GM23338 (cell line): Measurements from ENCODE around the gene MYO5B. TPM values are rescaled to one million over a fixed set of nuclear protein-coding genes. Genes with fewer than 3 reads are reported as not detected.

Experiments
- ATAC-seq: fragments of 200-7000 bp; cut with Tn5 transposase; 3 replicates; pipeline ENCODE4 v1.9.1; 2020
- DNase-seq: peaks from one replicate; pipeline ENCODE4 v3.0.0-alpha.2; 2015; ENCODE audit warnings: low spot score
- H2AFZ ChIP-seq: fragments of 200-600 bp; sonication (generic); 2 replicates; pipeline ENCODE4 v1.8.0; 2016; ENCODE audit warnings: antibody characterized with exemption, mild to moderate bottlenecking, moderate library complexity
- H3F3A ChIP-seq: fragments of 200-600 bp; sonication (generic); replicated peaks from 2 replicates; pipeline ENCODE4 v1.8.0; 2017; ENCODE audit warnings: antibody characterized with exemption, mixed run types, low read depth
- H3K27ac ChIP-seq: fragments of 200-600 bp; sonication (generic); 2 replicates; pipeline ENCODE4 v1.6.1; 2016; ENCODE audit warnings: low read depth
- H3K27me3 ChIP-seq: fragments of 200-600 bp; sonication (generic); 2 replicates; pipeline ENCODE4 v1.8.0; 2016; ENCODE audit warnings: mild to moderate bottlenecking, mixed run types, moderate library complexity; ENCODE audit not compliant: insufficient read depth
- H3K36me3 ChIP-seq: fragments of 200-600 bp; sonication (generic); 2 replicates; pipeline ENCODE4 v1.8.0; 2016; ENCODE audit warnings: mild to moderate bottlenecking; ENCODE audit not compliant: insufficient read depth
- H3K4me1 ChIP-seq: fragments of 200-600 bp; sonication (generic); 2 replicates; pipeline ENCODE4 v1.8.0; 2016; ENCODE audit warnings: mild to moderate bottlenecking, moderate library complexity; ENCODE audit not compliant: insufficient read depth
- H3K4me2 ChIP-seq: fragments of 200-600 bp; sonication (generic); 2 replicates; pipeline ENCODE4 v1.7.1; 2017; ENCODE audit warnings: mixed run types
- H3K4me3 ChIP-seq: fragments of 200-600 bp; sonication (generic); 2 replicates; pipeline ENCODE4 v1.6.1; 2016; ENCODE audit warnings: mixed run types
- H3K79me2 ChIP-seq: fragments of 200-600 bp; sonication (generic); replicated peaks from 2 replicates; pipeline ENCODE4 v1.8.0; 2017; ENCODE audit warnings: mild to moderate bottlenecking; ENCODE audit not compliant: insufficient read depth
- H3K9me2 ChIP-seq: fragments of 200-600 bp; sonication (generic); 2 replicates; pipeline ENCODE4 v1.8.0; 2017; ENCODE audit not compliant: insufficient read depth
- H4K20me1 ChIP-seq: fragments of 200-600 bp; sonication (generic); replicated peaks from 2 replicates; pipeline ENCODE4 v1.8.0; 2017; ENCODE audit warnings: mild to moderate bottlenecking; ENCODE audit not compliant: insufficient read depth
- H3K27ac Mint-ChIP-seq: 2 replicates; pipeline ENCODE4 v1.8.0; 2020; ENCODE audit warnings: inconsistent platforms, mild to moderate bottlenecking, moderate library complexity, mixed read lengths
- H3K27me3 Mint-ChIP-seq: 3 replicates; pipeline ENCODE4 v1.8.0; 2022; ENCODE audit warnings: low read depth, mild to moderate bottlenecking, moderate library complexity, mixed read lengths, inconsistent platforms; ENCODE audit not compliant: insufficient read depth, poor library complexity
- H3K36me3 Mint-ChIP-seq: 3 replicates; pipeline ENCODE4 v1.8.0; 2021; ENCODE audit warnings: low read depth, mild to moderate bottlenecking, inconsistent platforms, moderate library complexity, mixed read lengths
- H3K4me1 Mint-ChIP-seq: 3 replicates; pipeline ENCODE4 v1.8.0; 2020; ENCODE audit warnings: mild to moderate bottlenecking, inconsistent platforms, mixed read lengths
- H3K4me3 Mint-ChIP-seq: 3 replicates; pipeline ENCODE4 v1.8.0; 2021; ENCODE audit warnings: moderate library complexity, mild to moderate bottlenecking, inconsistent platforms, mixed read lengths
- H3K9me3 Mint-ChIP-seq: 3 replicates; pipeline ENCODE4 v1.8.0; 2020; ENCODE audit warnings: moderate library complexity, mild to moderate bottlenecking, inconsistent platforms, mixed read lengths
- CREB1 ChIP-seq: fragments of 250-450 bp; sonication (Bioruptor Pico); IDR thresholded peaks from 2 replicates; pipeline ENCODE4 v1.5.0; 2020; ENCODE audit warnings: low read depth, mild to moderate bottlenecking, moderate library complexity
- EZH2 ChIP-seq: fragments of 200-600 bp; sonication (generic); IDR thresholded peaks from one replicate; pipeline ENCODE4 v1.8.0; 2017; ENCODE audit warnings: antibody characterized with exemption, mild to moderate bottlenecking, low read depth; ENCODE audit not compliant: unreplicated experiment
- EZH2phosphoT487 ChIP-seq: fragments of 200-600 bp; sonication (generic); IDR thresholded peaks from one replicate; pipeline ENCODE4 v1.8.1; 2018; ENCODE audit warnings: antibody characterized with exemption; ENCODE audit not compliant: unreplicated experiment
- JUNB ChIP-seq: IDR thresholded peaks from one replicate; pipeline ENCODE4 v1.6.1; 2016; ENCODE audit warnings: antibody characterized with exemption; ENCODE audit not compliant: unreplicated experiment
- NANOG ChIP-seq: IDR thresholded peaks from 2 replicates; pipeline ENCODE4 v1.6.1; 2016; ENCODE audit warnings: antibody characterized with exemption, borderline replicate concordance
- POLR2AphosphoS5 ChIP-seq: IDR thresholded peaks from 2 replicates; pipeline ENCODE4 v1.6.1; 2016; ENCODE audit warnings: antibody characterized with exemption, low read depth
- STAT1 ChIP-seq: IDR thresholded peaks from one replicate; pipeline ENCODE4 v1.6.1; 2016; ENCODE audit warnings: antibody characterized with exemption; ENCODE audit not compliant: unreplicated experiment
- ZNF114 ChIP-seq: fragments of 250-450 bp; sonication (Bioruptor Pico); IDR thresholded peaks from 2 replicates; pipeline ENCODE4 v1.5.0; 2020; ENCODE audit warnings: mild to moderate bottlenecking, moderate library complexity
- ZNF331 ChIP-seq: fragments of 250-450 bp; sonication (Bioruptor Pico); IDR thresholded peaks from 2 replicates; pipeline ENCODE4 v1.5.0; 2020; ENCODE audit warnings: low read depth, mild to moderate bottlenecking, moderate library complexity
- polyA plus RNA-seq: library from polyadenylated mRNA; unstranded; fragments of >200 nt; fragmentation: Nextera tagmentation; extraction: Ambion mirVana; gene quantifications from 2 replicates; pipeline ENCODE4 v1.2.1, GENCODE V29; 2016
- total RNA-seq: library from RNA; depleted of rRNA; stranded (reverse); fragments of >200 nt; shearing (Covaris generic); gene quantifications from 2 replicates; pipeline ENCODE4 v1.2.3, GENCODE V29; 2014
- TF ChIP-seq, protein P1 (sequence below): IDR thresholded peaks from 2 replicates; pipeline ENCODE4 v1.6.1; 2016; ENCODE audit warnings: antibody characterized with exemption
- TF ChIP-seq, protein P2 (sequence below): fragments of 250-450 bp; sonication (Bioruptor Pico); IDR thresholded peaks from 2 replicates; pipeline ENCODE4 v1.5.0; 2020; ENCODE audit warnings: mild to moderate bottlenecking, moderate library complexity
- TF ChIP-seq, protein P3 (sequence below): IDR thresholded peaks from one replicate; pipeline ENCODE4 v1.6.1; 2018; ENCODE audit warnings: antibody characterized with exemption; ENCODE audit not compliant: unreplicated experiment
- TF ChIP-seq, protein P4 (sequence below), 2 experiments: fragments of 200-600 bp in 1 of 2; sonication (generic) in 1 of 2; conservative IDR thresholded peaks; 2 replicates each; pipeline versions ENCODE4 v1.5.1 to v1.6.1; 2016 to 2017; ENCODE audit warnings: antibody characterized with exemption in 2 of 2, low read depth in 2 of 2, mild to moderate bottlenecking in 2 of 2, moderate library complexity in 1 of 2

MYO5B gene
- total and polyA plus RNA-seq, 2 experiments from 2014 or later, result 3.2 to 19.1 TPM

DNA sequence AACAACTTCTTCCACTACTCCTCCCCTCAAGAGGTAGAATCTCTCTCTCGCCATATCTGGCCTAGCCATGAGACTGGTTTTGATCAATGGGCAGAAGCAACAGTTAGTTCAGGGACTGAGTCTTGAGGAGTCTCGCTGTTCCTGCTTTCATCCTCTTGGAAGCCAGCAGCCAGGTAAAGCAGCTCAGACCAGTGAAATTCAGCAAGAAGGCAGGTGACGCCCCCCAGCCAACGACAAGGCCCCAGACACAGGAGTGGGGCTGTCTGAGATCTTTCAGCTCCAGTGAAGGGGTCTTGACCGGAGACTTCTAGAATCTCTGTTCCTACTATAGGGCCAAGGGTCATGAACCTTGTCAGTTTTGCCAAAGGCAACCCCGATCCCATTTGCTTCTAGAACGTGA lies 341.9 kb downstream of the MYO5B start:
- H3K36me3 Mint-ChIP-seq, result no peaks in the 10 kb centered on the region; the same call in 2 of the 3 replicates
- Histone ChIP-seq H3K4me3 (no peak overlapping the region), H3F3A (no peaks in the 10 kb centered on the region), H3K4me1 (peaks cover under 1% of the 10 kb centered on the region; the same call in 1 of the 2 replicates), H3K27me3 (no peaks in the 10 kb centered on the region), H3K79me2 (no peaks in the 10 kb centered on the region), H3K9me2 (no peaks in the 10 kb centered on the region), H3K36me3 (no peaks in the 10 kb centered on the region), H2AFZ (no peak overlapping the region), H3K4me2 (no peak overlapping the region), H4K20me1 (no peaks in the 10 kb centered on the region), H3K27ac (no peak overlapping the region)
- DNase-seq, result no peak
- H3K4me3 Mint-ChIP-seq, result no peak overlapping the region
- peaks cover 6% of the 10 kb centered on the region for H3K27me3 Mint-ChIP-seq
- TF ChIP-seq EZH2, result no peak
- TF ChIP-seq, protein P1, sequence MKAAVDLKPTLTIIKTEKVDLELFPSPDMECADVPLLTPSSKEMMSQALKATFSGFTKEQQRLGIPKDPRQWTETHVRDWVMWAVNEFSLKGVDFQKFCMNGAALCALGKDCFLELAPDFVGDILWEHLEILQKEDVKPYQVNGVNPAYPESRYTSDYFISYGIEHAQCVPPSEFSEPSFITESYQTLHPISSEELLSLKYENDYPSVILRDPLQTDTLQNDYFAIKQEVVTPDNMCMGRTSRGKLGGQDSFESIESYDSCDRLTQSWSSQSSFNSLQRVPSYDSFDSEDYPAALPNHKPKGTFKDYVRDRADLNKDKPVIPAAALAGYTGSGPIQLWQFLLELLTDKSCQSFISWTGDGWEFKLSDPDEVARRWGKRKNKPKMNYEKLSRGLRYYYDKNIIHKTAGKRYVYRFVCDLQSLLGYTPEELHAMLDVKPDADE, result no peak
- TF ChIP-seq NANOG, result no peak
- no peak for TF ChIP-seq POLR2AphosphoS5
- no peak for TF ChIP-seq STAT1
- TF ChIP-seq, protein P2, sequence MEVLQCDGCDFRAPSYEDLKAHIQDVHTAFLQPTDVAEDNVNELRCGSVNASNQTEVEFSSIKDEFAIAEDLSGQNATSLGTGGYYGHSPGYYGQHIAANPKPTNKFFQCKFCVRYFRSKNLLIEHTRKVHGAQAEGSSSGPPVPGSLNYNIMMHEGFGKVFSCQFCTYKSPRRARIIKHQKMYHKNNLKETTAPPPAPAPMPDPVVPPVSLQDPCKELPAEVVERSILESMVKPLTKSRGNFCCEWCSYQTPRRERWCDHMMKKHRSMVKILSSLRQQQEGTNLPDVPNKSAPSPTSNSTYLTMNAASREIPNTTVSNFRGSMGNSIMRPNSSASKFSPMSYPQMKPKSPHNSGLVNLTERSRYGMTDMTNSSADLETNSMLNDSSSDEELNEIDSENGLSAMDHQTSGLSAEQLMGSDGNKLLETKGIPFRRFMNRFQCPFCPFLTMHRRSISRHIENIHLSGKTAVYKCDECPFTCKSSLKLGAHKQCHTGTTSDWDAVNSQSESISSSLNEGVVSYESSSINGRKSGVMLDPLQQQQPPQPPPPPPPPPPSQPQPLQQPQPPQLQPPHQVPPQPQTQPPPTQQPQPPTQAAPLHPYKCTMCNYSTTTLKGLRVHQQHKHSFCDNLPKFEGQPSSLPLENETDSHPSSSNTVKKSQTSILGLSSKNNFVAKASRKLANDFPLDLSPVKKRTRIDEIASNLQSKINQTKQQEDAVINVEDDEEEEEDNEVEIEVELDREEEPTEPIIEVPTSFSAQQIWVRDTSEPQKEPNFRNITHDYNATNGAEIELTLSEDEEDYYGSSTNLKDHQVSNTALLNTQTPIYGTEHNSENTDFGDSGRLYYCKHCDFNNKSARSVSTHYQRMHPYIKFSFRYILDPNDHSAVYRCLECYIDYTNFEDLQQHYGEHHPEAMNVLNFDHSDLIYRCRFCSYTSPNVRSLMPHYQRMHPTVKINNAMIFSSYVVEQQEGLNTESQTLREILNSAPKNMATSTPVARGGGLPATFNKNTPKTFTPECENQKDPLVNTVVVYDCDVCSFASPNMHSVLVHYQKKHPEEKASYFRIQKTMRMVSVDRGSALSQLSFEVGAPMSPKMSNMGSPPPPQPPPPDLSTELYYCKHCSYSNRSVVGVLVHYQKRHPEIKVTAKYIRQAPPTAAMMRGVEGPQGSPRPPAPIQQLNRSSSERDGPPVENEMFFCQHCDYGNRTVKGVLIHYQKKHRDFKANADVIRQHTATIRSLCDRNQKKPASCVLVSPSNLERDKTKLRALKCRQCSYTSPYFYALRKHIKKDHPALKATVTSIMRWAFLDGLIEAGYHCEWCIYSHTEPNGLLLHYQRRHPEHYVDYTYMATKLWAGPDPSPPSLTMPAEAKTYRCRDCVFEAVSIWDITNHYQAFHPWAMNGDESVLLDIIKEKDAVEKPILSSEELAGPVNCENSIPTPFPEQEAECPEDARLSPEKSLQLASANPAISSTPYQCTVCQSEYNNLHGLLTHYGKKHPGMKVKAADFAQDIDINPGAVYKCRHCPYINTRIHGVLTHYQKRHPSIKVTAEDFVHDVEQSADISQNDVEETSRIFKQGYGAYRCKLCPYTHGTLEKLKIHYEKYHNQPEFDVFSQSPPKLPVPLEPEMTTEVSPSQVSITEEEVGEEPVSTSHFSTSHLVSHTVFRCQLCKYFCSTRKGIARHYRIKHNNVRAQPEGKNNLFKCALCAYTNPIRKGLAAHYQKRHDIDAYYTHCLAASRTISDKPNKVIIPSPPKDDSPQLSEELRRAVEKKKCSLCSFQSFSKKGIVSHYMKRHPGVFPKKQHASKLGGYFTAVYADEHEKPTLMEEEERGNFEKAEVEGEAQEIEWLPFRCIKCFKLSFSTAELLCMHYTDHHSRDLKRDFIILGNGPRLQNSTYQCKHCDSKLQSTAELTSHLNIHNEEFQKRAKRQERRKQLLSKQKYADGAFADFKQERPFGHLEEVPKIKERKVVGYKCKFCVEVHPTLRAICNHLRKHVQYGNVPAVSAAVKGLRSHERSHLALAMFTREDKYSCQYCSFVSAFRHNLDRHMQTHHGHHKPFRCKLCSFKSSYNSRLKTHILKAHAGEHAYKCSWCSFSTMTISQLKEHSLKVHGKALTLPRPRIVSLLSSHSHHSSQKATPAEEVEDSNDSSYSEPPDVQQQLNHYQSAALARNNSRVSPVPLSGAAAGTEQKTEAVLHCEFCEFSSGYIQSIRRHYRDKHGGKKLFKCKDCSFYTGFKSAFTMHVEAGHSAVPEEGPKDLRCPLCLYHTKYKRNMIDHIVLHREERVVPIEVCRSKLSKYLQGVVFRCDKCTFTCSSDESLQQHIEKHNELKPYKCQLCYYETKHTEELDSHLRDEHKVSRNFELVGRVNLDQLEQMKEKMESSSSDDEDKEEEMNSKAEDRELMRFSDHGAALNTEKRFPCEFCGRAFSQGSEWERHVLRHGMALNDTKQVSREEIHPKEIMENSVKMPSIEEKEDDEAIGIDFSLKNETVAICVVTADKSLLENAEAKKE (CRISPR knock-in tag), result no peak
- no peak for TF ChIP-seq CREB1 (CRISPR knock-in tag)
- TF ChIP-seq ZNF114 (CRISPR knock-in tag), result no peak
- TF ChIP-seq, protein P3, sequence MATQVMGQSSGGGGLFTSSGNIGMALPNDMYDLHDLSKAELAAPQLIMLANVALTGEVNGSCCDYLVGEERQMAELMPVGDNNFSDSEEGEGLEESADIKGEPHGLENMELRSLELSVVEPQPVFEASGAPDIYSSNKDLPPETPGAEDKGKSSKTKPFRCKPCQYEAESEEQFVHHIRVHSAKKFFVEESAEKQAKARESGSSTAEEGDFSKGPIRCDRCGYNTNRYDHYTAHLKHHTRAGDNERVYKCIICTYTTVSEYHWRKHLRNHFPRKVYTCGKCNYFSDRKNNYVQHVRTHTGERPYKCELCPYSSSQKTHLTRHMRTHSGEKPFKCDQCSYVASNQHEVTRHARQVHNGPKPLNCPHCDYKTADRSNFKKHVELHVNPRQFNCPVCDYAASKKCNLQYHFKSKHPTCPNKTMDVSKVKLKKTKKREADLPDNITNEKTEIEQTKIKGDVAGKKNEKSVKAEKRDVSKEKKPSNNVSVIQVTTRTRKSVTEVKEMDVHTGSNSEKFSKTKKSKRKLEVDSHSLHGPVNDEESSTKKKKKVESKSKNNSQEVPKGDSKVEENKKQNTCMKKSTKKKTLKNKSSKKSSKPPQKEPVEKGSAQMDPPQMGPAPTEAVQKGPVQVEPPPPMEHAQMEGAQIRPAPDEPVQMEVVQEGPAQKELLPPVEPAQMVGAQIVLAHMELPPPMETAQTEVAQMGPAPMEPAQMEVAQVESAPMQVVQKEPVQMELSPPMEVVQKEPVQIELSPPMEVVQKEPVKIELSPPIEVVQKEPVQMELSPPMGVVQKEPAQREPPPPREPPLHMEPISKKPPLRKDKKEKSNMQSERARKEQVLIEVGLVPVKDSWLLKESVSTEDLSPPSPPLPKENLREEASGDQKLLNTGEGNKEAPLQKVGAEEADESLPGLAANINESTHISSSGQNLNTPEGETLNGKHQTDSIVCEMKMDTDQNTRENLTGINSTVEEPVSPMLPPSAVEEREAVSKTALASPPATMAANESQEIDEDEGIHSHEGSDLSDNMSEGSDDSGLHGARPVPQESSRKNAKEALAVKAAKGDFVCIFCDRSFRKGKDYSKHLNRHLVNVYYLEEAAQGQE, result no peak
- TF ChIP-seq, protein P4, sequence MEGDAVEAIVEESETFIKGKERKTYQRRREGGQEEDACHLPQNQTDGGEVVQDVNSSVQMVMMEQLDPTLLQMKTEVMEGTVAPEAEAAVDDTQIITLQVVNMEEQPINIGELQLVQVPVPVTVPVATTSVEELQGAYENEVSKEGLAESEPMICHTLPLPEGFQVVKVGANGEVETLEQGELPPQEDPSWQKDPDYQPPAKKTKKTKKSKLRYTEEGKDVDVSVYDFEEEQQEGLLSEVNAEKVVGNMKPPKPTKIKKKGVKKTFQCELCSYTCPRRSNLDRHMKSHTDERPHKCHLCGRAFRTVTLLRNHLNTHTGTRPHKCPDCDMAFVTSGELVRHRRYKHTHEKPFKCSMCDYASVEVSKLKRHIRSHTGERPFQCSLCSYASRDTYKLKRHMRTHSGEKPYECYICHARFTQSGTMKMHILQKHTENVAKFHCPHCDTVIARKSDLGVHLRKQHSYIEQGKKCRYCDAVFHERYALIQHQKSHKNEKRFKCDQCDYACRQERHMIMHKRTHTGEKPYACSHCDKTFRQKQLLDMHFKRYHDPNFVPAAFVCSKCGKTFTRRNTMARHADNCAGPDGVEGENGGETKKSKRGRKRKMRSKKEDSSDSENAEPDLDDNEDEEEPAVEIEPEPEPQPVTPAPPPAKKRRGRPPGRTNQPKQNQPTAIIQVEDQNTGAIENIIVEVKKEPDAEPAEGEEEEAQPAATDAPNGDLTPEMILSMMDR (conservative IDR thresholded peaks at IDR 0.05; ENCODE audit: low read depth in 2 of 2), result no peak
- TF ChIP-seq EZH2phosphoT487, result no peak
- TF ChIP-seq ZNF331 (CRISPR knock-in tag), result no peak
- no peak for TF ChIP-seq JUNB
- no peaks in the 10 kb centered on the region for H3K9me3 Mint-ChIP-seq
- H3K27ac Mint-ChIP-seq, result no peak overlapping the region
- H3K4me1 Mint-ChIP-seq, result peaks cover 9% of the 10 kb centered on the region; the same call in 2 of the 3 replicates
- ATAC-seq, result no peak
